ENCODE measurements around the gene ZNF644.
"Not testable (repeated sequence)": the region's sequence is repeated elsewhere in the genome, so short reads cannot be mapped to it uniquely, and the experiment has no call there.

Gene ZNF644

DNA sequence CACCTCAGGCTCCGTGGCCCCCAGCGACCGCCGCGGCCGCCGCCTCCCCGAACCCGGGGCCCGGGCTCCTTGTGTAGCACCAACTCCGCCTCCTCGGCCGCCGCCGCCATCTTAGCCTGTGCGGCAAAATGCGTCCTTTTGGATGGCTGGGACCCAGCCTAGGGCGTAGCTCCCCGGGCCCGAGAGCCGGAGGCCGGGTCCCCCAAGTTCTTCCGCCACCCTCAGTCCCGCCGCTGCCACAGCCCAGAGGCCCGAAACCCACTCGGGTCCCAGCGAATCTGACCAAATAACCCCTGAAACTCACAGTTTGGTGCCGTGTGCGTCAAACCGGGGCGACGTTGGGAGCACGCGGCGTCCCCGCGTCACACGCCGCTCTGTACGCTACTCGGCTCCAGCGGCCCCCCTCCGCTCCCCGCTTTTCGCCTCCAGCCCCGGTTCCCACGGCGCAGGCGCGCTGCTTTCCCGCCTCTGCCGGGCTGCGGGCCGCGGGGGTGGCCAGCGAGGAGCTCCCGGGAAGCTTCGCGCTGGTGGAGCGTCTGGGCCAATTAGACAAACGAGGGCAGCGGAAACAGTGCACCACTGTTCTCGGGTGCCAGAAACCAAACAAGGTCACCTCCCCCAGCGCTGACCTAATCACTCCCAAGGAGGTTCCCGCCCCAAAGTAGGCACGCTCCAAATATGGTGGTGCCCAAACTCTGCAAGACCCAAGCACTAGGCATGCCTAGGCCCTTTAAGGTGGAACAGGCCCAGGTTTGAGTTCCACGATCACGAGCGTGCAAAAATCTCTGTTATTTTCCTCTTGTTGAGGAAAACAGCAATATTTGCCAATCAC is at the start of gene ZNF644:
ZNF644 (minus strand) TSS at position 350 of the 832 bp plus-strand sequence. CDS start 39,682 bp downstream, outside the sequence.
- peak; percentile 91 for DNase-seq

DNA sequence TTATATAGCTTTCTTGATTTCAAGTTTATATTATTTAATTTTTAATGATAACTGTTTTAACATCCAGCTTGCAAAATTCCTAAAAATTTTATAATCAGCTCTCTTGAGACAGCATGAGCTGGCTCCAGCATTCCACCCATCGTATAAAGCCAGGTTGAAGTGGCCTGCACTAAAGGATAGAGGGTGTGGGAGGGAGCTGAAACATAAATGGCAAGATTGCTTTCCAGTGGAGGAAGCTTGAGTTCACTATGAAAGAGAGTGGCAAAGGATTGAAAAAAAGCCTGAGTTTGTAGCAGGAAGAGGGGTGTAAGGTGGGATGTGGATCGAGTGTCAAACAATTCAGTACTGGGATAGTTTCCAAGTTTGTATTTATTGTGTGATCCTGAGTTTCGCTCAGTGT is 48.5 kb upstream of the ZNF644 start:
- DNase-seq = no peak

DNA sequence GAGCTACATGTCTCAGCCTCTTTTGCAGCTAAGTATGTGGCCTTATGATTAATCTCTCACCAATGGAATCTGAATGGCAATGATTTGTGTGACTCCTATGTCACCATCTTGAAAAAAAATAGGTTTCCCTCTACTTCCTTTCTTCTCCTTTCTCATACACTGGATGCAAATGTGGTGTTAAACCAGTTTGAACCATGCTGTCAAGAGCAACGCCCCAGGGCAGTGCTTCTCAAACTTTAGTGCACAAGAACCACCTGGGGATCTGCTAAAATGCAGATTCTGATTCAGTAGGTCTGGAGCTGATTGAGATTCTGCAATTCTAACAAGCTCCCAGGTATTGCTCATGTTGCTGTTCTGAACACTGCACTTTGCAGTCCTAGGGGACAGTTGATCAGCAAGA is 44.7 kb upstream of the ZNF644 start:
- DNase-seq = no peak

DNA sequence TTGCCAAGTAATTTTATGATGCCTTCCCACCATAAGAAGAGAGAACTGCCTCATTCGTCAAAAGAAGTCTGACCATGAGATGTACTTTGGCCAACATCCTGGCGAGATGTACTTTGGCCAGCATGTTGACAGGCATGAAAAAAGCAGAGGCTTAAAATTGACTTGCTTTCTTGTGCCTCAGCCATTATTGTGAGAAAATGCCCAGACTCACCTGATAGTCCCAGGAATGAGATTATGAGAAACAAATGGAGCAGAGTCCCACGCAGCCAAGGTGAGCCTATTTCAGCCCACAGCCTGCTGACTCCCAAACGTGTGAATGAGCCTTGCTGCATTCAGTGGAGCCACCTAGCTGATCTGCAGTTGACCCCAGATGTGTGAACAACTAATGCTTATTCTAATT is 43.5 kb upstream of the ZNF644 start:
- DNase-seq = no peak

DNA sequence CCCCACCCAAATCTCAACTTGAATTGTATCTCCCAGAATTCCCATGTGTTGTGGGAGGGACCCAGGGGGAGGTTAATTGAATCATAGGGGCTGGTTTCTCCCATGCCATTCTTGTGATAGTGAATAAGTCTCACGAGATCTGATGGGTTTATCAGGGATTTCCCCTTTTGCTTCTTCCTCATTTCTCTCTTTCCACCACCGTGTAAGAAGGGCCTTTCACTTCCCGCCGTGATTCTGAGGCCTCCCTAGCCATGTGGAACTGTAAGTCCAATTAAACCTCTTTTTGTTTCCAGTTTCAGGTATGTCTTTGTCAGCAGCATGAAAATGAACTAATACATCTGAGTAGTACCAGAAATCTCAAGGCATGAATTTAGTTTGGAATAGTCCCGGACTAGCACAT is 41.6 kb upstream of the ZNF644 start:
- DNase-seq = not testable (repeated sequence)

DNA sequence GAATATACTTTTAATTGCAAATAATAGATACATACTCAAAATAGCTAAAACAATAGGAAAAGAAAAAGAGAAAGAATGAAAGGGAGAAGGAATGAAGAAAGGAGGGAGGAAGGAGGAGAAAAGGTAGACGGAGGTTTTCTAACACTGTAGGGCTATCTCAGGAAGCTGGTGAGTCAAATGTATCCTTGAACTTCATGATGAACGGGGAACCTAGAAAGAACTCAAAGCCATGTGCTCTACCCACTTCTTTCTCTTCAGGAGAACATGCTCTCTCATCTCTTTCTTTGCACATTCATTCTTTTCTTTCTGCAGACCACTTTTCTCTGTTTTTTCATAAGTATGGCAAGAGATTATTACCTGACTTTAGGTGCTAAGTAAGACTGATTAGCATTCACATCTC is 37.3 kb upstream of the ZNF644 start:
- no peak for DNase-seq

DNA sequence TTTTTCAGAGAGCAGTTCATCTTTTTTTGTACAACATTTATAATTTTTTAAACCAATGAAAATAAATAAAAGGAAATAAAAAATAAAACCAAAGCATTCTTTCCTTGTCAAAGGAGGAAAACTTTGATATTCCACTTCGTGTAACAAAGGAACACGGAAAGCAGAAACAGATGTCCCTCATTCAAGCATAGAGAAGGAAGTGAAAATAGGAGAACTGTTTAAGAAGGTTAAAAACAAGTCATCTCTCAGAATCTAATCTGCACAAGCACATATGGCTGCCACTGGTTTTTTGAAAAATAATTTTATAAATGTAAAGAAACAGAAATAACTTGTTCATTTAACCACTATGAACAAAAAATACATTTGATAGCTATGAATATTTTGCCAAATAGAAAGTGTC is 35.9 kb upstream of the ZNF644 start:
- no peak for DNase-seq

DNA sequence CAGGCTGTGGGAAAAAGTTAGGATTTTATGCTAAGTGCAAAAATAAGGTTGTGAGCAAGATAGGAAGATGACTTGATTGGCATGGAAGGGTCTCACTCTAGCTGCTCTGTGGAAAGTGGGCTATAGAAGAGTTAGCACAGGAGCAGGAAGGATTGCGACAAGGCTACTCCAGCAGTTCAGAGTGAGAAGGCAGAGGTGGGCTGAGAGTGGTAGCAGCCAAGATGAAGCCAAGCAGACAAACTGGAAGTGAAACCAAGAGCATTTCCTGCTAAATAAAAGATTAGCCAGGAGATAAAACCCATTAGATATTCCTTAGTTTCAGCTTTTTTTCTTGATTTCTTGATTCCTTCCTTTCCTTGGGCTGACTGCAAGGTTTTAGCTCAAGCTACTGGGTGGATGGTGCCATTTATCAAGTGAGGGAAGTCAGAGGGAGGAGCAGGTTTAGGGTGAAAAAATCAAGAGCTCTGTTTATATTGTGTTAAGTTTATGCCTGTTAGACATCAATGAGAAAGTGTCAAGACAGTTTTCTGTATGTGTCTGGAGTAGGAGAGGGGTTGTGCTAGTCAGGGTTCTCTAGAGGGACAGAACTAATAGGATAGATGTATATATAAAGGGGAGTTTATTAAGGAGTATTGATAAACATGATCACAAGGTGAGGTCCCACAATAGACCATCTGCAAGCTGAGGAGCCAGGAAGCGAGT is 33.1 kb upstream of the ZNF644 start:
- DNase-seq = no peak

DNA sequence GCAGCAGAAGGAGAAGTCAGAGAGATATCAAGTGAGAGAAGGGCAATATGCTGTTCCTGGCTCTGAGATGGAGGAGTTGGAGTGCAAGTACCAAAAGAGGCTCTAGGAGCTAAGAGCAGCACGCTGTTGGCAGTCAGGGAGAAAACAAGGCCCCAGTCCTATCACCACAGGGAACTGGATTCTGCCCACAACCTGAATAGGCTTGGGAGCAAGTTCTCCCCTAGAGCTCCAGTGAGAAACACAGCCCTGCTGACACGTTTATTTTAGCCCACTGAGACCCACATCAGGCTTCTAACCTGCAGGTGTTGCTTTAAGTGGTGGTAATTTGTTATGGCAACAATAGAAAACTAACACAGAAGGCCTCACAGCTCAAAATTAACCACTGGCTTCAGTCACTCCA is 31.8 kb upstream of the ZNF644 start:
- no peak for DNase-seq

DNA sequence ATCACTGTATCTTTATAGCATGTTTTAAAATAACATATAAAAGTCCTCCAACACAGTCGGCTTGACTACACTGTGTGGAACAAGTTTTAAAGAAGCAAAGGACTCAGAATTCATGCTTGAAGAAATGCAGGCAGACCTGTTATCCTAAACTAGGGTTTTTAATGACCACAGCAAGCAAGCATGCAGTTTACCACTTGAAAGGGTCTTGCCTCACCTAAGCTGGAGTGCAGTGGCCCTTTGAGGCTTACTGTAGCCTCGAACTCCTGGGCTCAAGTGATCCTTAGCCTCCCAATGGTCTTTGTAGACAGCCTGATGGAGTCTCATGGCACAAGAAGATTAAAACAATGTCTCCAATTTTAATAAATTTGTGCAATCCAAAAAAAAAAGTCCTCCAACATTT is 27.7 kb upstream of the ZNF644 start:
- DNase-seq = not testable (repeated sequence)

DNA sequence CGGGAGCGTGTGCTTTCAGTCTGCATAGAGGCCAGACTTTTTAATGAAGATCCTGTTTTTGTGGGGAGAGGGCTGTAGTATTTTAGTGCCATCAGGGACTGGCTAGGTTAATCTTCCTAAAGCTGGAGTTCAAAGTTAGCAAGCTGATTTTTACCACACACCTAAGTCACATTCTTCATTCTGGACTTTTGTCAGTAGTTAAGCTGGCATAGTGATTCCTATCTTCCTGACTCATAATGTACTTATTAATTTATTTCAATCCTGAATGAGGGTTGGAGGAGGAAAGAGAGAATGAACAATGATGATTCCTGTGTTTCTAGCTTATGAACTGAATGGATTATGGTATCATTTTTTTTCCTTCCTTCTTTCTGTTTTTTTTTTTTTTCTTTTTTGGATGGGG is 24.9 kb upstream of the ZNF644 start:
- DNase-seq = no peak

DNA sequence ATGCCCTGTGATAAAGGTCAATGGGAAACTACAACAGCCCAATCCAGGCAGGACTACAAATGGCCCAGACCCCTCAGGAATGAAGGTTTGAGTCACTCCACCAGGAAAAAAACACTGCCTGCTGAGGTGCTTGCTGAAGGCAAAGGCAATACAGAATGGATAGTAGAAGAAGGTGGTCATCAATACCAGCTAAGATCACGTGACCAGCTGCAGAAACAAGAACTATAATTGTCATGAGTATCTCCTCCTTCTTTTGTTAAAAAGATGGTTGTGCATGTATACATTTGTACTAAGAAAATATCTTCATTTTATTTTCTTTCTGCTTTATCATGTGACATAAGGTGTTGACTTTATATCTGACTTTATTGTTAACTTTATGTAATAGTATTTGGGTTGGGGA is 23.4 kb upstream of the ZNF644 start:
- DNase-seq = no peak

DNA sequence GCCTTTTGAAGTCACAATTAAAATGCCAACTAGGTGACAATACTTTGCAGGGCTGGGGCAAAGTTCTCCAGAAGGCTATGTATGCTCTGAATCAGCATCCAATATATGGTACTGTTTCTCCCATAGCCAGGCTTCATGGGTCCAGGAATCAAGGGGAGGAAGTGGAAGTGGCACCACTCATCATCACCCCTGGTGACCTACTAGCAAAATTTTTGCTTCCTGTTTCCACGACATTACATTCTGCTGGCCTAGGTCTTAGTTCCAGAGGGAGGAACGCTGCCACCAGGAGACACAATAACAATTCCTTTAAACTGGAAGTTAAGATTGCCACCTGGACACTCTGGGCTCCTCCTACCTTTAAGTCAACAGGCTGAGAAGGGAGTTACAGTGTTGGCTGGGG is 22.9 kb upstream of the ZNF644 start:
- not testable (repeated sequence) for DNase-seq

DNA sequence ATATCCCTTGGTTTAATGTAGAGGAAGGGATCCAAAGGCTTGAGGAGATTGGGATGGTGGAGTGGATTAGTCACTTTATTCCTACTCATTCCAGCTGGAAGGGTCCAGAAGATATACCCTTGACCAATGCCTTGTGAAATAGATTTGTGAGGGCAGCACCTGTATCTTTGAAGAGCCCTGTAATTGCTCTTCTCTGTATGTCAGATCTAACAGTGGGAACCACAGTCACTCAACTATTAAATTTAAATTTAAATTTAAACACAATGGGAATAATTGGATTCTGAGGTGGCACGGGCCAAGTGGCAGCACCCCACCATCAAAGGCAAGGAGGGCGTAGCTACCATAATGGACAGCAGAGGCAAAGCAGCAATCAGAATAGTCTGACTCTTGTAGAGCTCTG is 20.5 kb upstream of the ZNF644 start:
- DNase-seq = not testable (repeated sequence)

DNA sequence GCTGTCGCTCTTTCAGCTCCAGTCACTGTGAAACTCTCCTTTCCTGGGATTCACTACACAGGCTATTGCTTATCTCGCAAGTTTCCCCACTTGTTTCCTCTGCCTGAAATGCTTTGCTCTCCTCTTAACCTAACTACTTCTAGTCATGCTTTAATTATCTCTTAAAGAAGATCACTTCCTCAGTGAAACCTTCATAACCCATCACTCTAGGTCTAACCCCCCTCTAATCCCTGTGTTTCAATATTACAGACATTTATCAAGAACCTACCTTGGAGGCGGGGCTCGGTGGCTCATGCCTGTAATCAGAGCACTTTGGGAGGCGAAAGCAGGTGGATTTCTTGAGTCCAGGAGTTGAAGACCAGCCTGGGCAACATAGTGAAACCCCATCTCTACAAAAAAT is 16.7 kb upstream of the ZNF644 start:
- no peak for DNase-seq

DNA sequence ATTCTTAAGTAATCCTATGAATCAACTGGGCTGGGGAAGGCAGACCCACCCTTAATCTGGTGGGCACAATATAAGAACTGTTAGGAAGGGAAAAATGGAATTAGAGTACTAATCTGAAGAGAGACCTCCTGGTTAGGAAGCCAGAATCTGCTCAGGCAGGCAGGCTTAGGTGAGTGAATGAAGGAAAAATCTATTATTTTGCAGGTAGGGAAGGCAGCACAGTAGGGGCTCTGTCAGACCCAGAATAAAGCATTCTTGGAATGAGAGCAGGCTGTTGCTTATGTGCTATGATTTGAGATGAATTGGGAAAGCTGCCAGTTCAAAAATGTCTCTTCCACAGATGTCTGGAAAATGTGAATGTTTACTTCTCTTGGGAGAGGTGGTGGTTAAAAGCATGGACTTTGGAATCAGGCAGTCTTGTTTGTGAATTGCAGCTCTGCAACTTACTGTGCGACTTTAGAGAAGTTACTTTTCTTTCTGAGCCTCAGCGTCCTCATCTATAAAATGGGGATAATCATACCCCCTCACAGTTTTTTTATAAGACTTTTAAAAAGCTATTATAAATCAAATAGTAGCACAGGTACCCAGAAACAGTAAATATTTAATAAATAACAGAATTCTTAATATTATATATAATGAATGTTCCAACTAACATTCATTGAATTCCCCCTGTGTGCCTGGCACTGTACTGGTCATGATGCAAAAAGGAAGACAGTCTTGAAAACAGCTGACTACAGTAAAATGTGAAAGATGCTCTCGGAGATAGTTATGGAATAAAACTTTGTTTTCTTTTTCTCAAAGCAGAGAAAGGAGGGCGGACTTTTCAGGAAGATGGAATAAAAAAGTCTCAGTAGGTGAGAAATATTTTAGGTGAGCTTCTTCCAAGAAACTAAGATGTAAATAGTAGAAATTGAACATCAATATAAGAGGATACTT is 15.3 kb upstream of the ZNF644 start:
- no peak for DNase-seq

DNA sequence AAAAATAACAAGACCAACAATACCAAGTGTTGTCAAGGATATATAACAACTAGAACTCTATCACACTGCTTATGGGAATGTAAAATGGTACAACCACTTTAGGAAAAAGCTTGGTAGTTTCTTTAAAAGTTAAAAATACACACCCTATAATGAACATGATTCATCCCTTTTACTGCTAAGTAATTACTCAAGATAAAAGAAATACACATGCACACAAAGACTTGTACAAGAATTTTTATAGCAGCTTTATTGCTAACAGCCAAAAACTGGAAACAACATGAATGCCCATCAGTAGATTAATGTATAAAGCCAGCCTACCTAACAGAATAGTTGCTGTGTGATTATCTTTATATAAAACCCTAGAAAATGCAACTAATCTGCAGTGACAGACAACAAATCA is 10.5 kb upstream of the ZNF644 start:
- no peak for DNase-seq

DNA sequence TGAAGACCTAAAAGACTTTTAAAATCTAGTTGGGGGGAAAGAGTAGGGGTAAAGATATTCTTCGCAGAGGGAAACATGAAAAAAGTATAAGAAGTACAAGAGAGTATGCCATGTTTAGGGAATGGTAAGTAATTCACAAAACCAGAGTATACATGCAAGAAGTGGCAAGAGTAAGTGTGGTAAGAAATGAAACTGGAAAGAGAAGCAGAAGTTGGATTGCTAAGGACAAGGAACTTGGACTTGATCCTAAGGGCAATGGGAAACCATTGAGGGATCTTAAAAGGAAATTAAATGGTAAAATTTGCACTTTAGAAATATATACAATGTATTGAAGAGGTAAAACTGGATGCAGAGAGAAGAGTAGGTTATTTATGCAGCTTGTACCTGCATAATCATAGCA is 9.2 kb upstream of the ZNF644 start:
- no peak for DNase-seq

DNA sequence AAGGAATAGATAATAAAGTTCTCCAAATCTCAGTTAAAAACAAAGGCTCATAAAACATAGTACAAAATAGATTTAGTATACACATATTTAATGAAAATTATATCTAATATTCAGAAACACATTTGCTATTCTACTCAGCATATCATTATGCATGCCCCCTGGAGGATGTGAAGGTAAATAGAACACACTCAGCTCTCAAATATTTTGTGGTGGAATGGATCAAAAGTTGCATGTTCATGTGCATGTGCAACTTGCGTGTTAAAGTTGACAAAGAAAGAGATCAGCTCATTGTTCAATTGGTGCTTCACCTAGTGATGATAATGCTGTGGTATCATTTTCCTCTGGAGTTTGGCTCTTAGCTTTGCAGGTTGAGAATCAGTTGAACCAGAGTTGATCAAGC is 4.9 kb upstream of the ZNF644 start:
- DNase-seq = no peak

DNA sequence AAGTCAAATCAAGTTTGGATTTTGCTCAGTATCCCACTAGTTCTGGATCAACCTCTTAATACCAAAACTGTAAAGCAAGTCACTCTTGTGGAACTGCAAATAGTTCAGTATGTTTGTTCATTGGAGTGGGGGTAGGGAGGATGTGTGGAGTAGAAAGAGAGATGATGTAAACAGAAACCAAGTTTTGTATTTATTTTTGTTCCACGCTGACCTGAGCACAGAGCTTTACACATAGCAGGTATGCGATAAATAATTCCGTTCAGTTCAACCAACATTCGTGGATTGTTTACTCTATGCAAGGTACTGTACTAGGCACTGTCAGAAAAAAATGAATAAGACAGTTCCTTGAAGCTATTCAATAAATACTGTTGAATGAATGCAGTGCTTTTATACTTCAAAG is 4.5 kb upstream of the ZNF644 start:
- no peak for DNase-seq

DNA sequence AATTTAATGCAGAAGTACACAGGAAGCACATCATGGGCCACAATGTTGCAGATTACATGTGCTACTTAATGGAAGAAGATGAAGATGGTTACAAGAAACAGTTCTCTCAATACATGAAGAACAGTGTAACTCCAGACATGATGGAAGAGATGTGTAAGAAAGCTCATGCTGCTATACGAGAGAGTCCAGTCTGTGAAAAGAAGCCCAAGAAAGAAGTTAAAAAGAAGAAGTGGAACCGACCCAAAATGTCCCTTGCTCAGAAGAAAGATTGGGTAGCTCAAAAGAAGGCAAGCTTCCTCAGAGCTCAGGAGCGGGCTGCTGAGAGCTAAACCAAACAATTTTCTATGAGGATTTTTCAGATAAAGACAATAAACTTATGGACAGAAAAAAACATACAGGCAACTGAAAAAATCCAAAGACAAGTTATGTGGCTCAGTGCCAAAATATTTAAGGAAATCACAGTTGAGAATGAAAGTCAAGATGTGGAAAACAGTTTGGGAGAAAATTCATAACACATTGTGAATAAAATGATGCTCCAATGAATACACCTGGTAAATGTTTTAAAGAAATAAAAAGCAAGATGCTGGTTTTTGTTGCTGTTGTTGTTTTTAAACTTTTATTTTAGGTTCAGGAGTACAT is 2.8 kb upstream of the ZNF644 start:
- DNase-seq = no peak

DNA sequence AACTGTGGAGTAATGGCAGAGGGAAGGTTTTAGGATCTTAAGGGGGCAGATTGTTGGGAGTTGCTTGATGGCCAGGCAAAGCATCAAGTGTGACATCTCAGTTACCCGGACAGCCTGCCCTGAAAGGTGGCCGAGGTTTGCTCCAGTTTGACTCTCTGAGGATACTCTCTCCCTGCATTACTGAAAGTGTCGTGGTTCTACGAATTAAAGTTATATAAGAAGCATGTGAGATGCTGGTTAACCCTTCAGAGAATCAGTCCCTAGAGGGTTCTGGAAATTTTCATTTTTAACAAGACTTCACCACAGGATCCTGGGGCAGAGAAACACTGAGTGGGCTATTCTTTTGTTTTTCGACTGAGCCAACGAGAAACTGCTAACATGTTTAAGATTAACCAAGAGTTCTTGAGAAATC is 689 bp upstream of the ZNF644 start:
- no peak for DNase-seq
